Measurements from ENCODE around the gene TSPY1.
"Not testable (repeated sequence)": the region's sequence is repeated elsewhere in the genome, so short reads cannot be mapped to it uniquely, and the experiment has no call there.

DNA sequence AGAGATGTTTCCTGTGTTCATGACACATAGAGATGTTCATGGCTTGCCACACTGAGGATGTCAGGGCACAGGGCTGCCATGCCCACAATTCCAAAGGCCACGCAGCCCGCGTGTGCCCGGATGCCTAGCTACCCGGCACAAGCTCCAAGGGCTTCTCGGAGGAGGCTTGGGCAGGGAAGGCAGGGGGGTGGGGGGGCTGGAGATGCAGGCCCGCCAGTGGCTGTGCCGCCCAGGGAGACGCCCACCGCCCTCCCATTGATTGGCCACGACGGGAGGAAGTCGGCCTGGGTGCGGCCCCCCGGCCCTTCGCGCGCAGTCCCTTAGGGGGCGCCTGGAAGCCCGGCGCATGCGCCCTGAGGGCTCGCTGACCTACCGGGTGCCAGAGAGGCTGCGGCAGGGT is at the start of gene TSPY1:
- TF ChIP-seq CTCF (conservative IDR thresholded peaks at IDR 0.05); EZH2 (IDR thresholded peaks at IDR 0.05; ENCODE audit: low read depth): not testable (repeated sequence)
